Measurements from ENCODE around the gene HASPIN.

- TF ChIP-seq E2F5 (CRISPR knock-in tag; IDR thresholded peaks at IDR 0.05) (no peak), HDAC1 (IDR thresholded peaks at IDR 0.05) (no peak), RBM14 (IDR thresholded peaks at IDR 0.05; ENCODE audit: borderline replicate concordance, insufficient read depth, low read depth, low read length) (no peak)
- TF ChIP-seq, protein P1, sequence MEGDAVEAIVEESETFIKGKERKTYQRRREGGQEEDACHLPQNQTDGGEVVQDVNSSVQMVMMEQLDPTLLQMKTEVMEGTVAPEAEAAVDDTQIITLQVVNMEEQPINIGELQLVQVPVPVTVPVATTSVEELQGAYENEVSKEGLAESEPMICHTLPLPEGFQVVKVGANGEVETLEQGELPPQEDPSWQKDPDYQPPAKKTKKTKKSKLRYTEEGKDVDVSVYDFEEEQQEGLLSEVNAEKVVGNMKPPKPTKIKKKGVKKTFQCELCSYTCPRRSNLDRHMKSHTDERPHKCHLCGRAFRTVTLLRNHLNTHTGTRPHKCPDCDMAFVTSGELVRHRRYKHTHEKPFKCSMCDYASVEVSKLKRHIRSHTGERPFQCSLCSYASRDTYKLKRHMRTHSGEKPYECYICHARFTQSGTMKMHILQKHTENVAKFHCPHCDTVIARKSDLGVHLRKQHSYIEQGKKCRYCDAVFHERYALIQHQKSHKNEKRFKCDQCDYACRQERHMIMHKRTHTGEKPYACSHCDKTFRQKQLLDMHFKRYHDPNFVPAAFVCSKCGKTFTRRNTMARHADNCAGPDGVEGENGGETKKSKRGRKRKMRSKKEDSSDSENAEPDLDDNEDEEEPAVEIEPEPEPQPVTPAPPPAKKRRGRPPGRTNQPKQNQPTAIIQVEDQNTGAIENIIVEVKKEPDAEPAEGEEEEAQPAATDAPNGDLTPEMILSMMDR (IDR thresholded peaks at IDR 0.05 in 2 of 3, conservative IDR thresholded peaks at IDR 0.05 in 1 of 3; ENCODE audit: insufficient read depth in 2 of 3, low read depth in 1 of 3, low read length in 3 of 3), result no peak
Observed at GRCh38 chr17:3759597-3760216, 36.0 kb downstream of the HASPIN start.
